HEK293 (cell line): ENCODE data around the gene POC5.
A peak's percentile ranks its signal among the peaks of the same experiment; 100 is the strongest.
"Not testable (repeated sequence)": the region's sequence is repeated elsewhere in the genome, so short reads cannot be mapped to it uniquely, and the experiment has no call there.

Source experiments
- CTCF ChIP-seq: fragments of 450-650 bp; formaldehyde crosslinking; IDR thresholded peaks from 2 replicates; pipeline ENCODE4 v1.5.1; 2016; ENCODE audit warnings: missing biosample characterization, missing genetic modification characterization
- KLF1 ChIP-seq: fragments of 450-650 bp; formaldehyde crosslinking; IDR thresholded peaks from 2 replicates; pipeline ENCODE4 v1.5.1; 2016; ENCODE audit warnings: missing biosample characterization, missing genetic modification characterization
- KLF9 ChIP-seq: fragments of 450-650 bp; formaldehyde crosslinking; IDR thresholded peaks from 2 replicates; pipeline ENCODE4 v1.5.1; 2016; ENCODE audit warnings: missing biosample characterization, missing genetic modification characterization, low read depth
- TCF7L2 ChIP-seq: IDR thresholded peaks from 2 replicates; pipeline ENCODE4 v1.6.1; 2011; ENCODE audit warnings: low read depth, mild to moderate bottlenecking, inconsistent platforms, low read length, moderate library complexity, borderline replicate concordance
- ZBTB8A ChIP-seq: fragments of 450-650 bp; formaldehyde crosslinking; IDR thresholded peaks from 2 replicates; pipeline ENCODE4 v1.5.1; 2016; ENCODE audit warnings: missing biosample characterization, missing genetic modification characterization
- ZNF133 ChIP-seq: fragments of 450-650 bp; formaldehyde crosslinking; IDR thresholded peaks from 2 replicates; pipeline ENCODE4 v1.5.1; 2016; ENCODE audit warnings: missing biosample characterization, missing genetic modification characterization
- ZNF350 ChIP-seq: fragments of 450-650 bp; formaldehyde crosslinking; IDR thresholded peaks from 2 replicates; pipeline ENCODE4 v1.5.0; 2017; ENCODE audit warnings: missing biosample characterization, mild to moderate bottlenecking, missing genetic modification characterization
- ZNF529 ChIP-seq: fragments of 450-650 bp; formaldehyde crosslinking; IDR thresholded peaks from 2 replicates; pipeline ENCODE4 v1.5.1; 2017; ENCODE audit warnings: missing genetic modification characterization, missing biosample characterization; ENCODE audit not compliant: insufficient replicate concordance
- TF ChIP-seq, protein P1 (sequence below): fragments of 450-650 bp; formaldehyde crosslinking; IDR thresholded peaks from 2 replicates; pipeline ENCODE4 v1.5.1; 2016; ENCODE audit warnings: missing biosample characterization, missing genetic modification characterization, borderline replicate concordance

DNA sequence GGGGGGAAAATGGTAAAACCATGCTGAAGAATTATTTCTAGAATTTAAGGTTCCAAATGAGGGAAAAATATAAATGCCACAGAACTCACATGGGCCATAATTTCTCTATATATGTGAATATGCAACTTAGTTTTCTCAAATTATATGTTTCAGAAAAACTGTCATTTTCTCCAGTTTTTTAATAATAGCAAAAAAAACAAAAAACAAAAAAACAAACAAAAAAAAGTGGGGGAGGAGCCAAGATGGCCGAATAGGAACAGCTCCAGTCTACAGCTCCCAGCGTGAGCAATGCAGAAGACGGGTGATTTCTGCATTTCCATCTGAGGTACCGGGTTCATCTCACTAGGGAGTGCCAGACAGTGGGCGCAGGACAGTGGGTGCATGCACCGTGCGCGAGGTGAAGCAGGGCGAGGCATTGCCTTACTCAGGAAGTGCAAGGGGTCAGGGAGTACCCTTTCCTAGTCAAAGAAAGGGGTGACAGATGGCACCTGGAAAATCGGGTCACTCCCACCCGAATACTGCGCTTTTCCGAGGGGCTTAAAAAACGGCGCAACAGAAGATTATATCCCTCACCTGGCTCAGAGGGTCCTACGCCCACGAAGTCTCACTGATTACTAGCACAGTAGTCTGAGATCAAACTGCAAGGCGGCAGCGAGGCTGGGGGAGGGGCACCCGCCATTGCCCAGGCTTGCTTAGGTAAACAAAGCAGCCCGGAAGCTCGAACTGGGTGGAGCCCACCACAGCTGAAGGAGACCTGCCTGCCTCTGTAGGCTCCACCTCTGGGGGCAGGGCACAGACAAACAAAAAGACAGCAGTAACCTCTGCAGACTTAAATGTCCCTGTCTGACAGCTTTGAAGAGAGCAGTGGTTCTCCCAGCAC lies 21.5 kb downstream of the POC5 start:
- TF ChIP-seq TCF7L2; CTCF (tag by site-specific recombination); ZBTB8A (tag by site-specific recombination); ZNF529 (tag by site-specific recombination); ZNF133 (tag by site-specific recombination); ZNF350; KLF9 (tag by site-specific recombination): not testable (repeated sequence)
- TF ChIP-seq KLF1 = peak; percentile 56
- TF ChIP-seq, protein P1, sequence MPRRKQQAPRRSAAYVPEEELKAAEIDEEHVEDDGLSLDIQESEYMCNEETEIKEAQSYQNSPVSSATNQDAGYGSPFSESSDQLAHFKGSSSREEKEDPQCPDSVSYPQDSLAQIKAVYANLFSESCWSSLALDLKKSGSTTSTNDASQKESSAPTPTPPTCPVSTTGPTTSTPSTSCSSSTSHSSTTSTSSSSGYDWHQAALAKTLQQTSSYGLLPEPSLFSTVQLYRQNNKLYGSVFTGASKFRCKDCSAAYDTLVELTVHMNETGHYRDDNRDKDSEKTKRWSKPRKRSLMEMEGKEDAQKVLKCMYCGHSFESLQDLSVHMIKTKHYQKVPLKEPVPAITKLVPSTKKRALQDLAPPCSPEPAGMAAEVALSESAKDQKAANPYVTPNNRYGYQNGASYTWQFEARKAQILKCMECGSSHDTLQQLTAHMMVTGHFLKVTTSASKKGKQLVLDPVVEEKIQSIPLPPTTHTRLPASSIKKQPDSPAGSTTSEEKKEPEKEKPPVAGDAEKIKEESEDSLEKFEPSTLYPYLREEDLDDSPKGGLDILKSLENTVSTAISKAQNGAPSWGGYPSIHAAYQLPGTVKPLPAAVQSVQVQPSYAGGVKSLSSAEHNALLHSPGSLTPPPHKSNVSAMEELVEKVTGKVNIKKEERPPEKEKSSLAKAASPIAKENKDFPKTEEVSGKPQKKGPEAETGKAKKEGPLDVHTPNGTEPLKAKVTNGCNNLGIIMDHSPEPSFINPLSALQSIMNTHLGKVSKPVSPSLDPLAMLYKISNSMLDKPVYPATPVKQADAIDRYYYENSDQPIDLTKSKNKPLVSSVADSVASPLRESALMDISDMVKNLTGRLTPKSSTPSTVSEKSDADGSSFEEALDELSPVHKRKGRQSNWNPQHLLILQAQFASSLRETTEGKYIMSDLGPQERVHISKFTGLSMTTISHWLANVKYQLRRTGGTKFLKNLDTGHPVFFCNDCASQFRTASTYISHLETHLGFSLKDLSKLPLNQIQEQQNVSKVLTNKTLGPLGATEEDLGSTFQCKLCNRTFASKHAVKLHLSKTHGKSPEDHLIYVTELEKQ (tag by site-specific recombination) = not testable (repeated sequence)
